Peyer's patch (tissue), 4 donors: ENCODE measurements around the gene TENT5C. TPM values are rescaled to one million over a fixed set of nuclear protein-coding genes. Genes with fewer than 3 reads are reported as not detected.

ENCODE experiments used
- DNase-seq, 3 donors: peaks; one replicate each; pipeline ENCODE4 v3.0.0-alpha.2; 2017 to 2019
- H3K27ac ChIP-seq, 4 donors: fragments of 200-600 bp; sonication (generic); one replicate each; pipeline ENCODE4 v1.5.1; 2016 to 2019
- H3K27me3 ChIP-seq, 2 donors: fragments of 200-600 bp; sonication (generic); one replicate each; pipeline ENCODE4 v1.5.1; 2019
- H3K36me3 ChIP-seq, 3 donors: fragments of 200-600 bp; sonication (generic); one replicate each; pipeline ENCODE4 v1.5.1; 2016 to 2019
- H3K4me1 ChIP-seq, 4 donors: fragments of 200-600 bp; sonication (generic); one replicate each; pipeline ENCODE4 v1.5.1; 2016 to 2019
- H3K4me3 ChIP-seq, 4 donors: fragments of 200-600 bp; sonication (generic); 1 replicate in 3 of 4; 2 replicates in 1 of 4; pipeline ENCODE4 v1.5.1; 2016 to 2019; ENCODE audit warnings: mild to moderate bottlenecking in 1 of 4
- H3K9me3 ChIP-seq, 4 donors: fragments of 200-600 bp; sonication (generic); one replicate each; pipeline ENCODE4 v1.5.1; 2016 to 2019; ENCODE audit warnings: mild to moderate bottlenecking in 1 of 4
- POLR2A ChIP-seq, 2 donors: fragments of 450-650 bp; IDR thresholded peaks; one replicate each; pipeline ENCODE4 v1.5.1; 2017; ENCODE audit warnings: antibody characterized with exemption in 2 of 2, mild to moderate bottlenecking in 2 of 2, moderate library complexity in 2 of 2
- total RNA-seq, 4 donors: library from RNA; depleted of rRNA; stranded (reverse); fragments of >200 nt; gene quantifications; one replicate each; pipeline ENCODE4 v1.1.0, GENCODE V29; 2016
- TF ChIP-seq, protein P1 (sequence below), 6 experiments: fragments of 450-650 bp in 4 of 6; fragments of 200-600 bp in 2 of 6; sonication (generic) in 1 of 6; IDR thresholded peaks; one replicate each; pipeline ENCODE4 v1.5.1; 2017 to 2019; ENCODE audit warnings: antibody characterized with exemption in 6 of 6, mild to moderate bottlenecking in 3 of 6, moderate library complexity in 1 of 6

The TENT5C gene
- total RNA-seq, 4 donors from 2014 or later, result 6.4 to 20.6 (median 12.8) TPM

DNA sequence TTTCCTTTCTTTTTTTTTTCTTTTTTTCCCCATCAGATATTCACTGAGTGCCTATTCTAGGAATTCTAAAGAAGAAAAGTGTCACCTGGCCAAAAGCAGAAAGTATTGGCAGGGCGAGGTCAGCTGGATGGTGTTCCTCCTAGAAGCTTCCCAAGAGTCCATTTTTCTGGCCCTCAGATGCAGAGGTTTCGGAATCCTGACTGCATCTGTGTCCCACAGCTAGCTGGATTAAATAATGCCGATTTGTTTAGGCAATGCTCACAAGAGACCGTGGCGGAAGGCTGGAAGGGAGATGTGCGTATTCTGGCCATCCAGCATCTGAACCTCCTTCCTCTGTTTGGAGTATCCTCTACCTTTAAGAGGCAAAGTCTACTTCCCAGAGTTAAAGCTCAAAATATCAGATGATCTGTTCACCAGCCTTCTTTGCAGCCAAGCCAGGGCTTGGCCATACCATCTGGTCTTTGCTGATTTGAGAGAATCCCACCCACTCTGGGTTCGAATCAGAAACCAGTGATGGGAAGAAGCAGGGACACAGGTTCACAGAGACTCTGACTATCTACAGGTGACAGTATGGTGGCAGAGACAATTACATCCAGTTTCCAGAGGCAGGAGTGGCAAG lies 5.4 kb upstream of the TENT5C start:
- H3K27me3 ChIP-seq, result no peaks in the 10 kb centered on the region
- no peaks in the 10 kb centered on the region for H3K36me3 ChIP-seq
- H3K4me1 ChIP-seq, result no peaks in the 10 kb centered on the region
- DNase-seq, result peak in 2 of 3 donors; percentile 5 to 26
- H3K9me3 ChIP-seq, result no peaks in the 10 kb centered on the region
- no peak overlapping the region for H3K27ac ChIP-seq
- TF ChIP-seq POLR2A (IDR thresholded peaks at IDR 0.05), result no peak
- TF ChIP-seq, protein P1, sequence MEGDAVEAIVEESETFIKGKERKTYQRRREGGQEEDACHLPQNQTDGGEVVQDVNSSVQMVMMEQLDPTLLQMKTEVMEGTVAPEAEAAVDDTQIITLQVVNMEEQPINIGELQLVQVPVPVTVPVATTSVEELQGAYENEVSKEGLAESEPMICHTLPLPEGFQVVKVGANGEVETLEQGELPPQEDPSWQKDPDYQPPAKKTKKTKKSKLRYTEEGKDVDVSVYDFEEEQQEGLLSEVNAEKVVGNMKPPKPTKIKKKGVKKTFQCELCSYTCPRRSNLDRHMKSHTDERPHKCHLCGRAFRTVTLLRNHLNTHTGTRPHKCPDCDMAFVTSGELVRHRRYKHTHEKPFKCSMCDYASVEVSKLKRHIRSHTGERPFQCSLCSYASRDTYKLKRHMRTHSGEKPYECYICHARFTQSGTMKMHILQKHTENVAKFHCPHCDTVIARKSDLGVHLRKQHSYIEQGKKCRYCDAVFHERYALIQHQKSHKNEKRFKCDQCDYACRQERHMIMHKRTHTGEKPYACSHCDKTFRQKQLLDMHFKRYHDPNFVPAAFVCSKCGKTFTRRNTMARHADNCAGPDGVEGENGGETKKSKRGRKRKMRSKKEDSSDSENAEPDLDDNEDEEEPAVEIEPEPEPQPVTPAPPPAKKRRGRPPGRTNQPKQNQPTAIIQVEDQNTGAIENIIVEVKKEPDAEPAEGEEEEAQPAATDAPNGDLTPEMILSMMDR (IDR thresholded peaks at IDR 0.05), result no peak
- H3K4me3 ChIP-seq, result no peak overlapping the region

DNA sequence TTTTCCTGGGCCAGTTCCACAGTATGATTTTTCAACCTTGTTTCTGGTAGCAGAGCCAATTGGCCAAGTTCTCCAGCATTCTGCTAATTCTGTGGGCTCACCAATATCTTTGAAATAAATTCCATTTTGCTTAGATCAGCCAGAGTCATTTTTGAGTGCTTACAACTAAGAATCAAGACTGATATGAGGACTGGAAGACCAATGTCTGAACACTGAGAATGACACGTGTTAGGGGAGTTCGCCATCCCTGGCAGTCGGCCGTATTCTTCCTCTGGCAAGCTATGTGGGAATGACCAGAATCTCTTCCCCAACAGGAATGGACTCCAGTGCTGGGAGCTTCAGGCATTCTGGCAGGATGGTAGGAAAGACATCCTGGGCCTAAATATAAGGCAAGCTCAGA lies 4.9 kb upstream of the TENT5C start:
- no peaks in the 10 kb centered on the region for H3K27me3 ChIP-seq
- no peaks in the 10 kb centered on the region for H3K4me1 ChIP-seq
- DNase-seq, result peak in 1 of 3 donors; percentile 8
- no peaks in the 10 kb centered on the region for H3K36me3 ChIP-seq
- H3K27ac ChIP-seq, result no peak overlapping the region
- TF ChIP-seq, protein P1 (IDR thresholded peaks at IDR 0.05), result no peak
- no peak for TF ChIP-seq POLR2A (IDR thresholded peaks at IDR 0.05)
- no peak overlapping the region for H3K4me3 ChIP-seq
- no peaks in the 10 kb centered on the region for H3K9me3 ChIP-seq

DNA sequence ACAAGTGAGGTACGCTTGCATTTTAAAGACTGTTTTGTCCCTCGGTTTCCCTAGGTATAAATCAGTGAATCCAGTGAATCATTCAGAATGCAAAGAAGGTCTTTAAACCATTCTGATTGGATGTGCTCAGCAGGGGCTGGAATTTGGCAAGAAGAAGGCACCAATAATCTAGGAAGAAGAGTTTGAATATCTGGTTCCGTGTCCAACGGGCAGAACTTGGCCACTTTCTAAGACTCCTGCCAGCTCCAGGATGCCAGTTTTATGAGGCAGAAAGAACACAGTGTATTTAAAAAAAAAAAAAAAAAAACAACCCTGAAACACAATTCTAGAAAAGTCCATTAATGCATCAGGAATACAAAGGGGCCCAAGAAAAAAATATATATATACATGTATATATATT lies 3.0 kb upstream of the TENT5C start:
- H3K27ac ChIP-seq, result no peak overlapping the region
- TF ChIP-seq, protein P1 (IDR thresholded peaks at IDR 0.05), result no peak
- no peak for TF ChIP-seq POLR2A (IDR thresholded peaks at IDR 0.05)
- no peaks in the 10 kb centered on the region for H3K4me1 ChIP-seq
- no peak overlapping the region for H3K4me3 ChIP-seq
- H3K9me3 ChIP-seq, result no peaks in the 10 kb centered on the region
- no peaks in the 10 kb centered on the region for H3K36me3 ChIP-seq
- DNase-seq, result peak in 1 of 3 donors; percentile 3
- no peaks in the 10 kb centered on the region for H3K27me3 ChIP-seq

DNA sequence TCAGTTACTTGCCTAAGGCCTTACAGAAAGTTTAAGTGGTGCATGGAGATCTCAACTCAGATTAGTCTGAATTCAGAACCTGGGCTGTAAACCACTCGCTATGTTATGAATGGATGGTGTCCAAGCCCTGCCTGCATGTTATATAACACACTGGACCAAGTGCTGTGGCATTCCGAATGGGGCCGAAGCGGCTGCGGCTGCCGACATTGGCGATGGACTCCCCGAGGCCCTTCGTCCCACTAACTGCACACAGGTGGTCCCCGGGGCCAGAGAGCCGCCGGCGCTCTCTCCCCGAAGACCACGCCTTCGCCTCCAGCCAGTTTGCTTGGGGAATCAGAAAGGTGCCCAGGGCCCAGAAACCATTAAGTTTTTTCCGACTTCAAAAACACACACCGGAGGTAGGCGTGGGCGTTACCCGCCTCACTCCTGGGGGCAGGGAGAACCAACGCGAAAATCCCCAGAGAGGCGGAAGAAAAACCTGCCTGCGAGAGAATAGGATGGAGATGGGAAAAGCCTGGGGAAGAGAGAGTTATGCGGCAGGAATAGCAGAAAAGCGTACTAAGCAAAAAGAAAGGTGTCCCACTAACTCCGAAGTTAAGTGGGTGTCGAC lies 579 bp upstream of the TENT5C start:
- H3K36me3 ChIP-seq, result no peaks in the 10 kb centered on the region
- no peak for DNase-seq
- no peaks in the 10 kb centered on the region for H3K9me3 ChIP-seq
- no peaks in the 10 kb centered on the region for H3K4me1 ChIP-seq
- no peaks in the 10 kb centered on the region for H3K27me3 ChIP-seq
- H3K4me3 ChIP-seq, result peak overlapping the region; percentile 73 to 90 (median 80)
- no peak for TF ChIP-seq POLR2A (IDR thresholded peaks at IDR 0.05)
- TF ChIP-seq, protein P1 (IDR thresholded peaks at IDR 0.05), result no peak
- peak overlapping the region; percentile 15 to 94 (median 82) for H3K27ac ChIP-seq

DNA sequence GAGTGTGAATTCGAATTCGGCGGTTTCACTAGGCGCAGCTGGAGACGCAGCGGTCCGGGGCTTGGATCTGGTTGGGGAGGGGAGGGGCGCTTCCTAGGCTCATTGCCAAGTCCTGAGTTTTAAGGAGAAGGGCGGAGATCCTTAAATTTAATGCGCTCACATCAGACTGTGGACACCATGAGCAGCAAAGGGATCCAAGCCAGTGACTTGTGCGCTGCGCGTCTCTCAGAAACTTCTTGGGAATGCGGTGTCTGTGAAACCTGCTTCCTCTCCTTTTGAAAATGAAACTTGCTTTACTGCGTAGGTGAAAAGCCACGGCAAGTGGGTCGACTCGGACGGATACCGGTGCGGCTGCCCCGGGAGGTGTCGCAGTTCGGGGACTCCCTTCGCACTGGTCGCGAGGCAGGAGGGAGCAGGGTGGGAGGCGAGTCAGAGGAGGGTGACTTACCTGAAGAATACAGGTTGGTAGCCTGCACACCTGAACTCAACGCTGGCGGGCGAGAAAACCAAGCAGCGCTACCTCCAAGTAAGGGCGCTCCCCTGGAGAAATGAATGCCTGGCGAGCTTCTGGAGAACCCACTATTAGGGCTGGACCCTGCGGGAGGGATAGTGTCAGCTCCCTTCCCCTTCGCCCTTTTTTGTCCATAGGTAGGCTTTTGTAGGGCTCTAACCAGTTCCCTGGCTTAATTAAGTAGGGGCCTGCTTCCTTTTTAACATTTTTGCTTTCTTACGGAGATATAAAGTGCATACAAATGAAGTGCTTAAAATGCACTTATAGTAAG lies 992 bp downstream of the TENT5C start:
- Histone ChIP-seq H3K36me3 (no peaks in the 10 kb centered on the region), H3K4me1 (peaks cover 0 to 9% (median 0%) of the 10 kb centered on the region in 4 donors), H3K27me3 (no peaks in the 10 kb centered on the region), H3K27ac (peak overlapping the region; percentile 83 to 94 (median 88)), H3K4me3 (peak overlapping the region; percentile 73 to 90 (median 80)), H3K9me3 (no peaks in the 10 kb centered on the region)
- peak; percentile 60 to 81 (median 77) for DNase-seq
- TF ChIP-seq, protein P1 (IDR thresholded peaks at IDR 0.05), result no peak
- TF ChIP-seq POLR2A (IDR thresholded peaks at IDR 0.05), result peak in 1 of 2 donors; percentile 13
